Measurements from ENCODE around the gene ERCC5. TPM values are rescaled to one million over a fixed set of nuclear protein-coding genes. Genes with fewer than 3 reads are reported as not detected.

ERCC5 gene
- total RNA-seq, 3 donors from 2014 or later, result 32.1 to 34.9 (median 33.7) TPM

DNA sequence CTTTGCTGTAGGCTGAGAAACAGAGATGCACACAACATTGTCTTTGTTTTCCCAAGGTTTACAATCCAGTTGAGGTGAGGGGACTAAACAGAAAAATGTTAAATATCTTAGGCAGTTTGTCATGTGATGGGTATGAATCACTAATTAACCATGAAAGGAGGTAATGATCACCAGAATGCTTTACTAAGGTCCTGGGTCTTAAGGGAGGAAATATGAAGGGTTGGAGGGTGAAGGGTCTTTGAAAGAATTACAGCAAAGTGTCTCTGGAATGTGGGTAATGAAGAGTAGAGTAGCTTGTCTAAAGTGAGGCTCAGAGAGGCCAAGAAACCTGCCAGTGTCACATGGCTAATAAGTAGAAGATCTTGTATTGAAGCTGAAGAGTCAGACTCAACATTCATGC, 27.9 kb upstream of the ERCC5 start:
- Mint-ChIP-seq H3K4me3 (no peak overlapping the region), H3K9me3 (no peaks in the 10 kb centered on the region), H3K36me3 (ENCODE audit: insufficient read depth) (peaks cover 22% of the 10 kb centered on the region), H3K27me3 (ENCODE audit: low read depth) (no peaks in the 10 kb centered on the region), H3K4me1 (ENCODE audit: low read depth) (peaks cover 4% of the 10 kb centered on the region)
- ATAC-seq (no peak), DNase-seq (no peak)

DNA sequence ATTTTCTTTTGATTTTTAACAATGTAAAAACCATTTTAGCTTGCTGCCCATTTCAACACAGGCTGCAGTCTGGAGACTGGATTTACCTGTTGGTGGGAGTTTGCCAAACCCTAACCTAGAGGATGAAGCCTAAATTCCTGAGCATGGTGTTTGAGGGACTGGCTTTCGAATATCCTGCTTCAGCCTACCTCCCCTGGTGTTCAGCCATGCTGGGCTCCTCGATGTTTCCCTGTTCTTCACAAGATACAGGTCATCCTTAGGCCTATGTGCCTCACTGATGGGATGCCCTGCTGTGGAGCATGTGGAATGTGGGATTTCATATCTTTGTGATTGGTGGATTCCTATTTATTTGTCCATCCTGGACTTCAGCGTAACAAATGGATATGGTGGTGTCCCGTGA, 20.4 kb upstream of the ERCC5 start:
- peaks cover 9% of the 10 kb centered on the region for H3K36me3 Mint-ChIP-seq (ENCODE audit: insufficient read depth)
- ATAC-seq (no peak), DNase-seq (no peak)
- H3K4me3 Mint-ChIP-seq, result no peak overlapping the region
- no peaks in the 10 kb centered on the region for H3K27me3 Mint-ChIP-seq (ENCODE audit: low read depth)
- H3K9me3 Mint-ChIP-seq, result no peaks in the 10 kb centered on the region
- H3K4me1 Mint-ChIP-seq (ENCODE audit: low read depth), result no peaks in the 10 kb centered on the region

DNA sequence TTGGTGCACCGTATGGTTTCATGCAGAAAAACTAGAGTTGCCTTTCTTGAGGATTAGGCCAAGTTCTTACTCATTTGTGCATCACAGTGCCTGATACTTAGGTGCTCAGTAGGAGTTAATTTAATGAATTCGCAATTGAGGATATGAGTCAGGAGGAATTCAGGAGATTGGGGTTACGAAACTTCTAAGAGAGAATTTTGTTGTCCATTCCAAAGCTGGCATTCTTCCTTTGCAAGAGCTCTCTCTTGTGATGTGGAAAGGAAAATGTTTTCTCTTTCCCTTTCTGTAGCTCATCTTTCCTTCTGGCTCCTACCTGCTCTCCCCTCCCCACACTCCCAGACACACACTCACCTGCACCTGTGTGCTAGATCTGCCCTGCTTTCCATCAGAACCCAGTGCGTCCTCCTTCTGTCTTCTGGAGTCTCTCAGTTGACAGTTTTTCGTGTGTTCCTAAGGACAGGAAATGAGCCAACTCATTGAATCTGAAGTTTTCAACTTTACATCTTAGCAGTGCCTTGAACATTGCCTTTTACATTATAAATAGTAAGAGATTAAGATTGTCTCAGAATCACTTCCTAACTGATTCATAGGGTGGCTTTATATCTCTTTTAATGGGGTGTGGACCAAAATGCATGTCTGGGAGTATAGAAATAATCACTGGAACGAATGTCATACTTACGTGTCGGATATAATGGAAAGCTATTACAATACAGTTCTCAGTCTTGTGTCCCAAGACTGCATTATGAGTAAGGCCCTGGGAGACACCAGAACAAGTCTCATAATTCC, 19.7 kb upstream of the ERCC5 start:
- no peak for ATAC-seq
- Mint-ChIP-seq H3K4me3 (no peak overlapping the region), H3K4me1 (ENCODE audit: low read depth) (no peaks in the 10 kb centered on the region), H3K27me3 (ENCODE audit: low read depth) (no peaks in the 10 kb centered on the region), H3K36me3 (ENCODE audit: insufficient read depth) (peaks cover 9% of the 10 kb centered on the region), H3K9me3 (no peaks in the 10 kb centered on the region)
- DNase-seq, result no peak

DNA sequence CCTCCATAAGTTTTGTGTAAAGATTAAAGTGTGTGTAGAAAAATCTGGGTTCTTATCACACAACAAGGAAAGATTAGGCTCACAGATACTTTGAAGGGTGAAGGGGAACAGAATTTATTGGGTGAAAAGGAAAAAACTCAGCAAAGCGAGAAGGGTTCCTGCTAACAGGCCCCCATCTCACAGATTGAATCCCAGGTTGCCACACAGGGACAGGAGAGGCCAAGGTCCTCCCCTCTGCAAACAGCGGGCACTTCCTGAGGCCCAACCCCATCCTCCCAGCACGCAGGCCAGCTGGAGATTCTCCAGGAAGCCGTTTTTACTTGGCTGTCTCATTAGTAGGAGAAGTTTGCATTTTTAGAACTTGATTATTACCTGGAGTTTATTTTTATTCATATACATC, 15.2 kb upstream of the ERCC5 start:
- no peaks in the 10 kb centered on the region for H3K9me3 Mint-ChIP-seq
- H3K36me3 Mint-ChIP-seq (ENCODE audit: insufficient read depth), result peaks cover 4% of the 10 kb centered on the region
- H3K4me3 Mint-ChIP-seq, result no peak overlapping the region
- ATAC-seq (no peak), DNase-seq (no peak)
- H3K27me3 Mint-ChIP-seq (ENCODE audit: low read depth), result no peaks in the 10 kb centered on the region
- H3K4me1 Mint-ChIP-seq (ENCODE audit: low read depth), result no peaks in the 10 kb centered on the region

DNA sequence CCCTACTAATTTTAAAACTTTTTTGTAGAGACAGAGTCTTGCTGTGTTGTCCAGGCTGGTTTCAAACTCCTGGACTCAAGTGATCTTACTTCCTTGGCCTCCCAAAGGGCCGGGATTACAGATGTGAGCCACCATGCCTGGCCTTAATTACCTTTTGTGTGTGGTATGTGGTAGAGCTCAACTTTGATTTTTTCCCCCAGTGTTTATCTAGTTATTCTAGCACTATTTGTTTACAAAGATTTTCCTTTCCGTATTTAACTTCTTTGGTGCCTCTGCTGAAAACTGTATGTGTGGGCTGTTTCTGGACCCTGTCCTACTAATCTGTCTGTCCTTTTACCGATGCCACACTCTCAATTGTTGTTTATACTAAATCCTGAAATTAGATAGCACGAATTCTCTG, 9.4 kb upstream of the ERCC5 start:
- Mint-ChIP-seq H3K4me3 (no peak overlapping the region), H3K36me3 (ENCODE audit: insufficient read depth) (peaks cover 10% of the 10 kb centered on the region), H3K27me3 (ENCODE audit: low read depth) (no peaks in the 10 kb centered on the region), H3K9me3 (no peaks in the 10 kb centered on the region), H3K4me1 (ENCODE audit: low read depth) (no peaks in the 10 kb centered on the region)
- ATAC-seq, result no peak
- DNase-seq, result no peak

DNA sequence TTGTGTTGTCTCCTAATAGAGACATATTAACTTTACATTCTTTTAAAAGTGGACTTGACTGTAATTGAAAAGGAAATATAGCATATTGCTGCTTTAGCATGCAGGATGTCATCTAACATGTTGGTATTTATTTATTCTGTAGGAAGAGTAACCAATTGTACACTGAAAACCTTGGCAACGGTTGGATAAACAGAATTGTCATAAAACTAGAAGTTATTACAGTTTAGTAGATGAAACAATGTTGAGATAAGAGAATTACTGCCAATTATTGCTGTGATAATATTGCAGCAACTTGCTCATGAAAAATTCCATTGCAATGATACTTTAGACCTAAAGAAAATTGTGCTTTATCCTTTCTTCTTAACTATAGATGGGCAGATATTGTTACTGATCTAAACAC, 7.6 kb upstream of the ERCC5 start:
- no peaks in the 10 kb centered on the region for H3K27me3 Mint-ChIP-seq (ENCODE audit: low read depth)
- no peaks in the 10 kb centered on the region for H3K9me3 Mint-ChIP-seq
- DNase-seq, result no peak
- H3K4me3 Mint-ChIP-seq, result no peak overlapping the region
- H3K36me3 Mint-ChIP-seq (ENCODE audit: insufficient read depth), result peaks cover 10% of the 10 kb centered on the region
- ATAC-seq, result no peak
- H3K4me1 Mint-ChIP-seq (ENCODE audit: low read depth), result no peaks in the 10 kb centered on the region

DNA sequence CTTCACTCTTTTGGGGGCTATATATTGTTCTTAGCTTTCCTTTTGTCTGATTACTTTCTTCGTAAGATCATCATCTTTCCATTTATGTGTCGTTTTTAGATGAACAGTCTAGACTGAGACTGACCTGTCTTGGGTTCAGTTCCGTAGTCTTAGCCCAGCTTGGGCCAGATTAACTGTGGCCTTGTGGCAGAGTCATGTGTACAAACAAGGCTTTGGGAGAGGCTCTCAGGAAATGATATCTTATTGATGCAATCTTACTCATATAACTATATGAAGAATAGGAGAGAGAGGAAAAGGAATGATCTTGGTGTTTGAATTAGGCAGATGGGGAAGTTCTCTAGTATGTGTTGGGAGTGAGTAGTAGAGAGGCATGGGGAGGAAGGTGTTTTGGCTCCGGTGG, 6.8 kb upstream of the ERCC5 start:
- H3K27me3 Mint-ChIP-seq (ENCODE audit: low read depth), result no peaks in the 10 kb centered on the region
- H3K36me3 Mint-ChIP-seq (ENCODE audit: insufficient read depth), result peaks cover 10% of the 10 kb centered on the region
- DNase-seq (no peak), ATAC-seq (no peak)
- no peak overlapping the region for H3K4me3 Mint-ChIP-seq
- no peaks in the 10 kb centered on the region for H3K9me3 Mint-ChIP-seq
- H3K4me1 Mint-ChIP-seq (ENCODE audit: low read depth), result no peaks in the 10 kb centered on the region

DNA sequence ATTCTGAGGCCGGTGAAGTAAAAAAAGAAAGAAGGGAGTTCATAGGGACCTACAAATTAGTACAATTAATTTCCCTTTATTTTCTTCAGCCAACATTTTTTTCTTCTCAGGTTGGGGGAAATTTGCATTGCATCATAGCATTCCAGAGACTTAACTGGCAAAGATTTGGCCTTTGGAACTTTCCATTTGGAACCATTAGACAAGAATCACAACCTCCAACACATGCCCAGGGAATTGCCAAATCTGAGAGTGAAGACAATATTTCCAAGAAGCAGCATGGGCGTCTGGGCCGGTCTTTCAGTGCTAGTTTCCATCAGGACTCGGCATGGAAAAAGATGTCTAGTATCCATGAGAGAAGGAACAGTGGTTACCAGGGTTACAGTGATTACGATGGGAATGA, 6.4 kb upstream of the ERCC5 start:
- ATAC-seq (no peak), DNase-seq (no peak)
- Mint-ChIP-seq H3K4me3 (no peak overlapping the region), H3K4me1 (ENCODE audit: low read depth) (peaks cover 2% of the 10 kb centered on the region), H3K36me3 (ENCODE audit: insufficient read depth) (peaks cover 10% of the 10 kb centered on the region), H3K27me3 (ENCODE audit: low read depth) (no peaks in the 10 kb centered on the region), H3K9me3 (no peaks in the 10 kb centered on the region)

DNA sequence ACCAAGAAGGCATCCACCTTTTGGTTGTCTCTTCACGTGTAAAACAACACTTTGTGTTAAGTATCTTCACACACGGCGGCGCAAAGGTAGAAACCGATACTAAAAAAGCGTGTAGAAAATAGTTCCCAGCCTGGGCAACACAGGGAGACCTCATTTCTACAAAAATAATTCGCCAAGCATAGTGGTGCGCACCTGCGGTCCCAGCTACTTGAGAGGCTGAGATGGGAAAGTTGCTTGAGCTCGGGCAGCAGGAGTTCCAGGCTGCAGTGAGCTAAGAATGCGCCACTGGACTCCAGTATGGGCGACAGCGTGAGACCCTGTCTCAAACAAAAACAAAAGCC, 573 bp upstream of the ERCC5 start:
- no peaks in the 10 kb centered on the region for H3K9me3 Mint-ChIP-seq
- H3K36me3 Mint-ChIP-seq (ENCODE audit: insufficient read depth), result peaks cover 2% of the 10 kb centered on the region
- peaks cover 33% of the 10 kb centered on the region for H3K4me1 Mint-ChIP-seq (ENCODE audit: low read depth)
- DNase-seq (peak; percentile 8), ATAC-seq (peak; percentile 17 to 29)
- peak overlapping the region; percentile 99 for H3K4me3 Mint-ChIP-seq
- H3K27me3 Mint-ChIP-seq (ENCODE audit: low read depth), result no peaks in the 10 kb centered on the region

DNA sequence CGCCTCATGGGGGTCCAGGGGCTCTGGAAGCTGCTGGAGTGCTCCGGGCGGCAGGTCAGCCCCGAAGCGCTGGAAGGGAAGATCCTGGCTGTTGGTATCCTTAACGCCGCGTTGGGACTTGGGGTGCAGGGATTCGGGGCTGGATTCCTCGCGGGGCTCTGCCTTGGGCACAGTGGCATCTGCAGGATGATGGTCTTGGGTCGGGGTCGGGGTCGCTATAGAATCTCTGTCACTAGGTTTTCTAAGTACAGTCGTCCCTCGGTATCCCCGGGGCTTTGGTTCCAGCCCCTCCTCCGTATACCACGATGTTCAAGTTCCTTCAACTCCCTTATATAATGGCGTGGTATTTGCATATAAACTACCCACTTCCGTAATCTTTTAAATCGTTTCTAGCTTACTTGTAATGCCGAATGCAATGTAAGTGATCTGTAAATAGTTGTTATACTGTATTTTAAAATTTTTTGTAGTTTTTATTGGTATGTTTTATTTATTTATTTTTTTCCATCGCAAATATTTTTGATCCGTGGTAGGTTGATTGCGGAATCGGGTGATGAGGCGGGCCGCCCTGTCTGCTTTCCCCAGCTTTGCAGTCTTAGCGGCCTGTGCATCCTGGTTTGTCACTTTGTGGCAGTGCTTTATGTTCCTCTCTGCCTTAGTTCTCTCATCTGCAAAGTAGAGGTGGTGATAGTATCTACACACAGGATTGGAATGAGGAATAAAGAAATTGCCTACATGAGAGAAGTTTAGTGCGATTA, 606 bp downstream of the ERCC5 start:
- peak; percentile 46 to 55 for ATAC-seq
- Mint-ChIP-seq H3K27me3 (ENCODE audit: low read depth) (no peaks in the 10 kb centered on the region), H3K4me1 (ENCODE audit: low read depth) (peaks cover 38% of the 10 kb centered on the region), H3K9me3 (no peaks in the 10 kb centered on the region), H3K36me3 (ENCODE audit: insufficient read depth) (peaks cover 5% of the 10 kb centered on the region), H3K4me3 (peak overlapping the region; percentile 99)
- DNase-seq, result peak; percentile 23

DNA sequence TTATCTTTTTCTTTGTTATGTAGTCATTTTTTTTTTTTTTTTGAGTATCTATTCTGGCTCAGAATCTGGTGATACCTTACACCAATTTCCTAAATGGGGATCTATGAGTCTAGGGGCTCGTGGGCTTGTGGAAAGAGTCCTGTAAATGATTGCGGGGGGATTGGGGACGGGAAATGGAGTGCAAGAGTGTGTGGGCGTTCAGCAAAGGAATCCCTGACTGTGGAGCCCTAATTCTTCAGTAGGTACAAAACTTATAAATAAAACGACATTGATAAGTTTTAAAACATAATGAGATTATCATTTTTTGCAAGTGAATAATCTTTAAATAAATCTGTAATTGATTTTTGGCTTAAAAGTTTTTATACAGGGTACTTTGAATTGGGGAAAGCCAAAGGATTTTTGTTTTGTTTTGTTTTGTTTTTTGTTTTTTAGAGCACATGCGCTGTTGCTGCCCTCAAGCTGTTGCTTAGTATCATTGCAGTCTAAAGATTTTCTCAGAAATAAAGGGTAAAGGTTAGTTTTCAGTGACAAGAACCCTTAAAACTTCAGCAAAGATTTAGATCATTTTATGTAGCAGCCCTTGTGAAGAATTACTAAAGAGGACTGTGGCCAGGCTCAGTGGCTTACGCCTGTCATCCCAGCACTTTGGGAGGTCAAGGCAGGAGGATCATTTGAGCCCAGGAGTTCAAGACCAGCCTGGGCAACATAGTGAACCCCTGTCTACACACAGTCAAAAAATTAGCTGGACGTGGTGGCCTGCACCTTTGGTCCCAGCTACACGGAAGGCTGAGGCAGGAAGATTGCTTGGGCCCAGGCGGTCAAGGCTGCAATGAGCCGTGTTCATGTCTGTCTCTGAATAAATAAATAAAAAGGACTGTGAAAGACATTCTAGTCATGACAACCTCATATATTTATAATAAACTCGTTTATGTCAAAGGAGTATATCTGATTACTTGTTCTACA, 1.7 kb downstream of the ERCC5 start:
- H3K27me3 Mint-ChIP-seq (ENCODE audit: low read depth), result no peaks in the 10 kb centered on the region
- no peaks in the 10 kb centered on the region for H3K9me3 Mint-ChIP-seq
- H3K4me1 Mint-ChIP-seq (ENCODE audit: low read depth), result peaks cover 42% of the 10 kb centered on the region
- H3K36me3 Mint-ChIP-seq (ENCODE audit: insufficient read depth), result peaks cover 6% of the 10 kb centered on the region
- peak overlapping the region; percentile 99 for H3K4me3 Mint-ChIP-seq
- ATAC-seq (no peak), DNase-seq (no peak)

DNA sequence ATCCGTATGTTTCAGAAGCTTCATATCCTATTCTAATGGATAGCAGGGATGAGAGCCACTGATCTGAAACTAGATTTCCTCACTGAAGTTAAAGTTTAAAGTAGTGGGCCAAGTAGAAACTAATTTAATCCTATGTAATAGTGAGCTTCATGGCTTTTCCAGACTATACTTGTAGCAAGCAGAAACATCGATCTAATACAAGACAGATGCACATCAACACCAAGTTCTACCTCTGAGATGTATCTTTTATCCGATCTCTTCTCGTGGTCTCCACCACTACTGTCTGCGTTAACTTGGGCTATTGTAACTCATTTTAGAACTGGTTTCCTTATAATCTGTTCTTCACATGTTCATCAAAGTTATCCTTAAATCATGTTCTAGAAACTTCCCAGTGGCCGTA, 3.1 kb downstream of the ERCC5 start:
- no peaks in the 10 kb centered on the region for H3K27me3 Mint-ChIP-seq (ENCODE audit: low read depth)
- peaks cover 12% of the 10 kb centered on the region for H3K36me3 Mint-ChIP-seq (ENCODE audit: insufficient read depth)
- H3K4me1 Mint-ChIP-seq (ENCODE audit: low read depth), result peaks cover 52% of the 10 kb centered on the region
- H3K9me3 Mint-ChIP-seq, result no peaks in the 10 kb centered on the region
- ATAC-seq, result no peak
- DNase-seq, result no peak
- no peak overlapping the region for H3K4me3 Mint-ChIP-seq

DNA sequence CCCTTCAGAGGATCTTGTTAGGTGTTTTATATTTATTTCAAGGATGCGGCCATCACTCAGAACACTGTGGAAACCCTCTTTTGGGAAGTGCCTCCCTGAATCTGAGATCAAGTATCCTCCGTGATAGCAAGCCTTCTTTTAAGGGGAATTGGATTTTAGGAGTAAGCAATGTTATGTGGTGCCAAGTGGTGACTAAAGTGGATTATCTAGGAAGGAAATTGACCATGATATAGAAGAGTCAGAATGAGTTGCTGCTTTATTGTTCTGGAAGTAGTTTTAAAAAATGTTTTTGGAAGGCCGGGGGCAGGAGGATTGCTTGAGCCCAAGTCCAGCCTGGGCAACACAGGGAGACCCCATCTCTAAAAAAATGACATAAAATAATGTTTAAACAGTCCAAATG, 6.7 kb downstream of the ERCC5 start:
- H3K4me1 Mint-ChIP-seq (ENCODE audit: low read depth), result peaks cover 52% of the 10 kb centered on the region

DNA sequence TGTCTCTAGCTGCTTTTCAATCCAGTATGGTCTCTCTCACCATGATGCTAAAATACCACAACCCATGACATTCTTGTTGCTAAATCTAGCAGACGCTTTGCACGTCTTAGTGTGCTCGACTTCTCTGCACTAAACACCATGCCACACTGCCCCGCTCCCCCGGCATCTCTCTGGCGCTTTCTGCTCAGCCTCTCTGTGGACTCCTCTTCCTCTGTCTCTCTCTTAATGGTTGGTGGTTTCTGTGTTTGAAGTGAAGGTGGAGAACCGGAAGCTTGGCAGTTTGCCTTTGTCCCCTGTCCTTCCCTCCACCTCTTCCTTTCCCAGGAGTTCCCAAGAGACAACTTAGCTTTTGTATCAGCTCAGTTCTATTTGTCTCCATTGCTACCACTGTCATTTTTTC, 8.8 kb downstream of the ERCC5 start:
- Mint-ChIP-seq H3K36me3 (ENCODE audit: insufficient read depth) (peaks cover 42% of the 10 kb centered on the region), H3K4me1 (ENCODE audit: low read depth) (peaks cover 43% of the 10 kb centered on the region), H3K4me3 (peak overlapping the region; percentile 34)

More for the DNA sequence above, 6.7 kb downstream of the ERCC5 start:
- Mint-ChIP-seq H3K27me3 (ENCODE audit: low read depth) (no peaks in the 10 kb centered on the region), H3K9me3 (no peaks in the 10 kb centered on the region), H3K4me3 (no peak overlapping the region), H3K36me3 (ENCODE audit: insufficient read depth) (peaks cover 27% of the 10 kb centered on the region)
- ATAC-seq, result no peak
- no peak for DNase-seq

More for the DNA sequence above, 8.8 kb downstream of the ERCC5 start:
- H3K9me3 Mint-ChIP-seq, result no peaks in the 10 kb centered on the region
- H3K27me3 Mint-ChIP-seq (ENCODE audit: low read depth), result no peaks in the 10 kb centered on the region
- peak in 1 of 2 donors; percentile 35 for ATAC-seq
- DNase-seq, result no peak
